NOMO-1 (cell line): Measurements from ENCODE around the gene FABP1.

Experiments used
- DNase-seq, 2 experiments: peaks; one replicate each; lab custom pipeline; 2025; ENCODE audit not compliant: unreplicated experiment in 2 of 2; lab: John Stamatoyannopoulos, UW

Gene FABP1

GRCh38 chr2:88116669-88117432 is 11.0 kb downstream of the FABP1 start:
- no peak for DNase-seq

- DNase-seq = no peak
These were observed 11.9 kb downstream of the FABP1 start for GRCh38 chr2:88115825-88116518.

DNA sequence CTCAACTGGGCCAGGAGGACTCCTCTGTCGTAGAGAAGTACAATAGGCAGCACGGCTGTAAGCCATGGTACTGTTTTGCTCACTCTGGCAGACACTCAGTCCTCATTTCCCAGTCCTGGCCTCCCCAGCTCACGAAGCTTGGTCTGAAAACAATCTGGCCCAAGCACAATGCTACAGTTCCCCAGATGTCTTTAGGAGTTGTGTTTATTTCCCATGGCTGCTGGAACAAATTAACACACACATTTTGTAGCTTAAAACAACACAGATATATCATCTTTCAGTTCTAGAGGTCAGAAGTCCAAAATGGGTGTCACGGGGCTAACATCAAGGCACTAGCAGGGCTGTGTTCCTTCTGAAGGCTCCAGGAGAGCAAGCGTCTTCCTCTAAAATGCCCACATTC is 13.0 kb downstream of the FABP1 start:
- DNase-seq = no peak

DNA sequence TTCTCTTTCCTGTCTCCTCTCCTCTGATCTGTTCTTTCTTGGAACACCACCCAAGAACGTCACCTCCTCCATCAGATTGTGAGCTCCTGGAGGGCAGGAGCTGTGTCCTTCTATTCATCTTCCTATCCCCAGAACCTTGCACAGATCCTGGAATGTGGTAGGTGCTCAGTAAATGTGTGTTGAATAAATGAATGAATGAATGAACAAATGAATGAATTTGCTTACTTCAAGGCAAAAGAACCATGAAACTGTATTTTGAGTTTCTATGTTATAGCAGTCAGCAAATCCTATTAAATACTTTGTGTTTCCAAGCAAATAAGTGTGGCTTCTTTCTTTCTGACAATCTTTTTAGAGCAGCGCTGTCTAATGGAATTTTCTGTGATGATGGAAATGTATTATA is 14.8 kb downstream of the FABP1 start:
- no peak for DNase-seq

DNA sequence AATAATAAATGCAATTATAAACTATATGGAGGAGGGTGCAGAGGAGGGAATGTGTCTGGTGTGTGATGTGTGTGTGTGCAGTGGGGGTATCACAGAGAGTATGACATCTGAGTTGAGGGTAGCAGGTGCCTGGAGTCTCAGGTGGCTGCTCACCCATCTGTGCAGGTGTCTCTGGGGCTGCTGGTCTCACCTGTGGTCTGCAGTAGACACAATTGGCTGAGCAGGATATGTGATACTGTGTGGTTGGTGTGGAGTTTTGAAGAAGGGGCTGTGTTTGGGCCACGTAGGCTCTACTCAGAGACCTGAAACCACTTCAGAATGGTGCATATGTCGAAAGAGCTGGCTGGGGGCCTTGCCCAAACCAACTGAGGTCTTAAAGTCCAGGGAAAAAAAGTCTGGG is 17.0 kb downstream of the FABP1 start:
- no peak for DNase-seq

GRCh38 chr2:88108796-88109195 is 19.1 kb downstream of the FABP1 start:
- no peak for DNase-seq

DNA sequence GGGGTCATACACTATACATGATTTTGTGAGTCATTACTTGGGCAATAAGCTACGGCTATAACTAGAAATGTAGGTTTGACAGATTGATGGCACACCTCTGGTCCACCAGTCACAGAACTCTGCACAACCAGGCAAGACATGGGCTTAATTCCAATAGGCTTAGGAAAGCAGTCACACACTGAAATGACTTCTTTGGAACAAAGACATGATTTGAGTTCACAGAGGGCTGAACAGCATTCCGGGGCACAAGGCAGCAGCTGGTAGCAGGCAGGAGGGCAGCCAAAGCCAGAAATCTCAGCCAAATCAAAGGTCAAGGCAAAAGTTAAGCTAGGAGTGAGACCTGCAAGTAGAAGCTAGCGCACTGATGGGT is 27.4 kb downstream of the FABP1 start:
- no peak for DNase-seq

DNA sequence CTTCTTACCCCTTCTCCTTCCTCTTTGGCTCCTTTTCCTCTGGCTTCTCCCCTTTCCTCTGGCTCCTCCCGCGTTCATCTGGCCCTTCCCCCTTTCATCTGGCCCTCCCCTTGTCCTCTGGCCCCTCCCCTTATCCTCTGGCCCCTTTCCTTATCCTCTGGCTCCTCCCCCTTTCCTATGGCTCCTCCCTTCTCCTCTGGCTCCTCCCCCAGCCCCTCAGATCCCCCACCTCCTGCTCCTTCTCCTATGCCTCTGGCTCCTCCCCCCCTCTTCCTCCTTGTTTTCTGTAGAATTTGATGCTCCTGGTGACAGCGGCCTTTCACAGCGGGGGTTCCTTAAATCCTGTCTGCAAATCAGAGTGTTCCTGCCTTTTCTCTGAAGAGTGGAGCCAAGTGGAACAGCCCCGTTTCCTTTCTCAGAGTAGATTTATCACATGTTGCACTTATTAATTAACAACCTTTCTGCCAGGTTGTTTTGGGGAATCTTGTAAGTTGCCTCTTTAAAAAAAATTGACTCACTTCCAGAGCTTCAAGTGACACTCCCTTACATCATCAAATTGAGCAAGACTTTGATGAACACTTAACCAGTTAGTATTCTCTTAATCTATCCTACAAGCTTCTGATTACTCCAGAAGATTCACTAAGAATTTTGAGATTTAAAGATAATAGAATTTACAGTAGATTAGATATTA is 27.9 kb downstream of the FABP1 start:
- DNase-seq = no peak

- no peak for DNase-seq
These were observed 29.3 kb downstream of the FABP1 start for GRCh38 chr2:88098558-88098900.

DNA sequence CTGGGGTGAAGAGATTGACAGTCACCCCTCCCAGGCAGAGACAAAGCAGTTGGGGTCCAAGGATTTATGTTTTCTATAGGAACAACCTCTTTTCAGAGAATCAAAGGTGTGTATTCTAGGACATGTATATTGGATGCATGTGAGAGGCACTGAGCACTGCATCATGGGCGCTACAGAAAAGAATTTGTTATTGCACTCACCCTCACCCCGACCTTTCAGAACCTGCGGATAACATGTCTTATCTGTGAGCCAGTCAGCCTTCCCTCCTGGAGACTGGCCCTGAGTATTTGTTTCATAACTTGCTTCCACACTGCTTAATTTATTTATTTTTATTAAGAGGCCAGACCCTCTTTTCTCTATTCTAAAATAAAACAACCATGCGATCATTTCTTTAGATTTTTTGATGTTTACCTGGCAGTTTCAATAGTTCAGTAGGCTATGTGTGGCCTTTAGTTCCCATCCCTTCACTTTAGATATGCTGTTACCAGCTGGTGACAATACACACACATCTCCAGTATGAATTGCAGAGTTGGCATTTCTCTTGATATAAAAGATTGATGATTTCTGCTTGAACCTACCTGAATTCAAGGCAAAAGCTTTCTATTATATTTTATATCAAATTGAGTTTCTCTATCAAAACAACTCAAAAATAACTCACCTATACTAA is 29.8 kb downstream of the FABP1 start:
- no peak for DNase-seq

GRCh38 chr2:88097192-88097591 is 30.7 kb downstream of the FABP1 start:
- DNase-seq = no peak

DNA sequence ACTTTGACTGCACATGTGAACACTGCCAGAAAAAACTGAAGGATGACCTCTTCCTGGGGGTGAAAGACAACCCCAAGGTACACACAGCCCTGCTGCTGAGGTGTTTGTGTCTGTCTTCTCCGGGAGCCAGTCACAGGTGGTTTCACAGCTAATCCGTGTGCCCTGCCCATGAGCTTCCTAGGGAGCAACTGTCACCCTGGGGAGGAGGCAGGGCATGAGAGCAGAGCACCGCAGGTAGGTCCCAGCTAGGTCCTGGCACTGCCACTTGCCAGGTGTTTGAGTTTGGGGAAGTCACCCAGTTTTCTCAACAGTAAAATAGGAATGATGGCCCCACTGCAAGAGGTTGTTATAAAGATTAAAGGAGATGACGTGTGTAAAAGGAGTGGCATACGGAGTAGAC is 31.2 kb downstream of the FABP1 start:
- no peak for DNase-seq

GRCh38 chr2:88095022-88095421 is 32.8 kb downstream of the FABP1 start:
- no peak for DNase-seq

- DNase-seq = no peak
These were observed 35.1 kb downstream of the FABP1 start for GRCh38 chr2:88092773-88093172.

DNA sequence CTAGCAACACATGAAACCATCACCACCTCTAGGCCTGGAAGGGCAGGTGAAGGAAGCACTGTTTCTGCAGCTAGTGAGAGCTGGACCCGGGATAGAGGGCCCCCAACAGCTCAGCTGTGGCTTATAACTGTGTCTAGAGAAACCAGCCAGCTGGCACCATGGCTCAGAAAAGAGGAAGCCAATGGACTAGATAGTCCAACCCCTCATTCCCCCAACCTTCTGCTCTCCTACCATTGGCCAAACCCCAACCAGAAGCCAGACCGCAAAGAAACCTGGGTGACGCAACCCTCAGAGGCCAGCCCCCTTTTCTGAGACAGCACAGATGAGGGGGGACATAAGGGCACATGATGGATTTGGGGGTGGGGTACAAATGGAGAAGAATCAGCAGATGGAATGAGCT is 35.9 kb downstream of the FABP1 start:
- DNase-seq = peak; percentile 1 to 8

GRCh38 chr2:88090446-88091283 is 37.2 kb downstream of the FABP1 start:
- no peak for DNase-seq

DNA sequence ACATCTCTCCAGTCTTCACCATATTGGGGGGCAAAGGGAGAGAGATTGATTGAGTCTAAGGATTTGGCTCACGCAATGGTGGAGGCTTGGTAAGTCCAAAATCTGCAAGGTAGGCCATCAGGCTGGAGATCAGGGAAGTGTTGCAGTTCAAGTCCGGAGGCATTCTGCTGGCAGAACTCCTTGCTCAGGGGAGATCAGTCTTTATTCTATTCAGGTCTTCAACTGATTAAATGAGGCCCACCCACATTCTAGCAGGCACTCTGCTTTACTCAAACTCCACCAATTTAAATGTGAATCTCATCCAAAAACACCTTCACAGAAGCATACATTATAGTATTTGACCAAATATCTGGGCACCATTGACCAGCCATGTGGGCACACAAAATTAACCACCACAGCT is 38.9 kb downstream of the FABP1 start:
- DNase-seq = no peak

DNA sequence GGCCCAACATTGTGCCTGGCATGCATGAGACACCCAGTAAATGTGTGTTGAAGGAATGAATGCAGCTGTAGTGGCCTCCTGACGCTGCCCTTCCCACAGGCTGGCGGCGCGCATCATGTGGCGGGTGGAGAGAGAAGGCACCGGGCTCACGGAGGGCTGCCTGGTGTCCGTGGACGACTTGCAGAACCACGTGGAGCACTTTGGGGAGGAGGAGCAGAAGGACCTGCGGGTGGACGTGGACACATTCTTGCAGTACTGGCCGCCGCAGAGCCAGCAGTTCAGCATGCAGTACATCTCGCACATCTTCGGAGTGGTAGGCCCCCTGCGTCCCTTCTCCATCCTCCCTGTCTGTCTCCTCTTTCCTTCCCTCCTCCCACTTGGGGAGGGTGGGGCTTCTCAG is 40.1 kb downstream of the FABP1 start:
- no peak for DNase-seq

GRCh38 chr2:88087073-88087472 is 40.8 kb downstream of the FABP1 start:
- no peak for DNase-seq

- no peak for DNase-seq
These were observed 41.5 kb downstream of the FABP1 start for GRCh38 chr2:88086401-88086800.

- no peak for DNase-seq
These were observed 42.3 kb downstream of the FABP1 start for GRCh38 chr2:88085602-88086001.
